ENCODE data around the gene DNAI2. TPM values are rescaled to one million over a fixed set of nuclear protein-coding genes. Genes with fewer than 3 reads are reported as not detected.

DNAI2 gene
- total and polyA plus RNA-seq, 9 of the 15 experiments (the other 6 are each of a cell fraction or from before 2014, with no cell fraction given): not detected

DNA sequence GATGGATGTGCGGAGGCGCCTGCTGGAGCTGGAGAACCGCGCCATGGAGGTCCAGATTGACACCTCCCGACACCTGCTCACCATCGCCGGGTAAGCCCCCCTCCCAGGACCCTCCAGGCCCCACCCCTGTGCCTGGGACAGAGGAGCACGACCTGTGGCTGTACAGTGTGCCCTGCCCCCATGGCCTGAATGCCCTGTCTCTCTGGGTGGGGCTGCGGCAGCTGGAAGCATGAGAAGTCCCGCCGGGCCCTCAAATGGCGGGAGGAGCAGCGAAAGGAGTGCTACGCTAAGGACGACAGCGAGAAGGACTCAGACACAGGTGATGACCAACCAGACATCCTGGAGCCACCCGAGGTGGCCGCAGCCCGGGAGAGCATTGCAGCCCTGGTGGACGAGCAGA is 76.5 kb downstream of the DNAI2 start (continued):
- TF ChIP-seq, protein P1, sequence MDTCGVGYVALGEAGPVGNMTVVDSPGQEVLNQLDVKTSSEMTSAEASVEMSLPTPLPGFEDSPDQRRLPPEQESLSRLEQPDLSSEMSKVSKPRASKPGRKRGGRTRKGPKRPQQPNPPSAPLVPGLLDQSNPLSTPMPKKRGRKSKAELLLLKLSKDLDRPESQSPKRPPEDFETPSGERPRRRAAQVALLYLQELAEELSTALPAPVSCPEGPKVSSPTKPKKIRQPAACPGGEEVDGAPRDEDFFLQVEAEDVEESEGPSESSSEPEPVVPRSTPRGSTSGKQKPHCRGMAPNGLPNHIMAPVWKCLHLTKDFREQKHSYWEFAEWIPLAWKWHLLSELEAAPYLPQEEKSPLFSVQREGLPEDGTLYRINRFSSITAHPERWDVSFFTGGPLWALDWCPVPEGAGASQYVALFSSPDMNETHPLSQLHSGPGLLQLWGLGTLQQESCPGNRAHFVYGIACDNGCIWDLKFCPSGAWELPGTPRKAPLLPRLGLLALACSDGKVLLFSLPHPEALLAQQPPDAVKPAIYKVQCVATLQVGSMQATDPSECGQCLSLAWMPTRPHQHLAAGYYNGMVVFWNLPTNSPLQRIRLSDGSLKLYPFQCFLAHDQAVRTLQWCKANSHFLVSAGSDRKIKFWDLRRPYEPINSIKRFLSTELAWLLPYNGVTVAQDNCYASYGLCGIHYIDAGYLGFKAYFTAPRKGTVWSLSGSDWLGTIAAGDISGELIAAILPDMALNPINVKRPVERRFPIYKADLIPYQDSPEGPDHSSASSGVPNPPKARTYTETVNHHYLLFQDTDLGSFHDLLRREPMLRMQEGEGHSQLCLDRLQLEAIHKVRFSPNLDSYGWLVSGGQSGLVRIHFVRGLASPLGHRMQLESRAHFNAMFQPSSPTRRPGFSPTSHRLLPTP (IDR thresholded peaks at IDR 0.05; ENCODE audit: borderline replicate concordance, extremely low read depth, insufficient read length): no peak
- no peak for TF ChIP-seq GABPB2 (CRISPR knock-in tag; conservative IDR thresholded peaks at IDR 0.05)

GRCh38 chr17:74351552-74352210 is 77.6 kb downstream of the DNAI2 start:
- no peak overlapping the region for H3K9ac ChIP-seq (ENCODE audit: insufficient read depth in 1 of 2, low read depth in 2 of 2, low read length in 2 of 2)
- ATAC-seq: peak; percentile 62
- no peak overlapping the region for H3K27ac ChIP-seq (ENCODE audit: extremely low read depth, low read depth, low read length)
- peaks cover 0 to 36% of the 10 kb centered on the region in 2 experiments; a peak in 2 of 5 replicates for H3K4me1 ChIP-seq (replicated peaks in 1 of 2; ENCODE audit: control insufficient read depth in 2 of 2, insufficient read depth in 2 of 2, low read length in 2 of 2)
- ChIA-PET POLR2A (interaction anchor here (0.9 to 1.3 kb wide), 2 partner anchors 46 to 147 kb away, joined by 3 to 6 read pairs; no protein-coding TSS in a partner anchor), CTCF (ENCODE audit: low intra/inter-chr PET ratio) (no interaction called here)
- H3K9me3 ChIP-seq (replicated peaks; ENCODE audit: control insufficient read depth, insufficient read depth, low read depth, low read length): no peaks in the 10 kb centered on the region
- H2AFZ ChIP-seq (ENCODE audit: low read depth, low read length): no peak overlapping the region
- no peak overlapping the region for H3K4me3 ChIP-seq
- no peaks in the 10 kb centered on the region for H3K79me2 ChIP-seq (ENCODE audit: control insufficient read depth, insufficient read depth, low read length)
- H3K9me1 ChIP-seq (ENCODE audit: control insufficient read depth, insufficient read depth, low read length): no peaks in the 10 kb centered on the region
- no peak for FAIRE-seq
- 3% methylated on average over 33 of the region's 55 CpGs for WGBS (ENCODE audit: insufficient coverage, low coverage, missing lambda C conversion rate)
- H3K36me3 ChIP-seq (ENCODE audit: control insufficient read depth, insufficient read depth, low read length): no peaks in the 10 kb centered on the region
- no TSS peak for BruUV-seq (replicated peaks)
- H3K27me3 ChIP-seq (ENCODE audit: control insufficient read depth in 2 of 2, insufficient read depth in 2 of 2, low read length in 2 of 2): peaks cover 43 to 96% of the 10 kb centered on the region in 2 experiments
- DNase-seq (ENCODE audit: extremely low read depth in 1 of 4, low spot score in 3 of 4): peak; percentile 31 to 48 (median 38)
- intact Hi-C loops (cut with micrococcal nuclease): no loop called here
- in situ Hi-C loops (cut with MboI): loop anchor here (5.0 kb wide), 1 partner anchor 139 kb away; the partner anchor contains the start of gene TTYH2
- peaks cover 7% of the 10 kb centered on the region; the same call in 1 of the 2 replicates for H4K20me1 ChIP-seq (replicated peaks; ENCODE audit: control insufficient read depth, insufficient read depth, low read length)
- no peak overlapping the region for H3K4me2 ChIP-seq (ENCODE audit: insufficient read depth, low read length)
- TF ChIP-seq SREBF2 (CRISPR knock-in tag; IDR thresholded peaks at IDR 0.05) (no peak), PRMT5 (CRISPR knock-in tag; IDR thresholded peaks at IDR 0.05) (no peak), ZNF24 (IDR thresholded peaks at IDR 0.05) (no peak), SMC3 (conservative IDR thresholded peaks at IDR 0.05; ENCODE audit: insufficient read depth, low read depth, low read length) (no peak), SNIP1 (IDR thresholded peaks at IDR 0.05; ENCODE audit: low read depth) (no peak), GABPB1 (CRISPR knock-in tag; IDR thresholded peaks at IDR 0.05) (0 out of 2 replicates have a peak, but pooled peaks have one; percentile 20), CTBP1 (IDR thresholded peaks at IDR 0.05; ENCODE audit: borderline replicate concordance) (peak; percentile 52; the same call in 1 of the 2 replicates), TOE1 (IDR thresholded peaks at IDR 0.05; ENCODE audit: borderline replicate concordance) (no peak), TOE1 (CRISPR knock-in tag; IDR thresholded peaks at IDR 0.05; ENCODE audit: borderline replicate concordance, low read depth) (no peak)
- TF ChIP-seq, protein P2, sequence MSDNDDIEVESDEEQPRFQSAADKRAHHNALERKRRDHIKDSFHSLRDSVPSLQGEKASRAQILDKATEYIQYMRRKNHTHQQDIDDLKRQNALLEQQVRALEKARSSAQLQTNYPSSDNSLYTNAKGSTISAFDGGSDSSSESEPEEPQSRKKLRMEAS (CRISPR knock-in tag; IDR thresholded peaks at IDR 0.05): peak; percentile 94
- TF ChIP-seq, protein P1 (IDR thresholded peaks at IDR 0.05; ENCODE audit: borderline replicate concordance, extremely low read depth, insufficient read length): no peak

Measured in K562 (cell line).